Prostate gland (tissue), 2 donors: ENCODE results near the gene LRRC14B. TPM values are rescaled to one million over a fixed set of nuclear protein-coding genes. Genes with fewer than 3 reads are reported as not detected.

Source experiments
- DNase-seq: peaks from one replicate; pipeline ENCODE4 v3.0.0-alpha.2; 2019; ENCODE audit warnings: low spot score
- H3K27ac ChIP-seq, 2 donors: fragments of 200-600 bp; sonication (generic); 2 replicates each; pipeline ENCODE4 v1.5.1; 2017 to 2019
- H3K27me3 ChIP-seq: fragments of 200-600 bp; sonication (generic); replicated peaks from 2 replicates; pipeline ENCODE4 v1.5.1; 2019; ENCODE audit not compliant: insufficient read depth
- H3K36me3 ChIP-seq, 2 donors: fragments of 200-600 bp; sonication (generic); 1 replicate in 1 of 2; 2 replicates in 1 of 2; pipeline versions ENCODE4 v1.5.1 to v1.8.1; 2017 to 2019
- H3K4me1 ChIP-seq: fragments of 200-600 bp; sonication (generic); replicated peaks from 2 replicates; pipeline ENCODE4 v1.5.1; 2019
- H3K4me3 ChIP-seq, 2 donors: fragments of 200-600 bp; sonication (generic); 2 replicates each; pipeline ENCODE4 v1.5.1; 2017 to 2019
- H3K9me3 ChIP-seq: fragments of 200-600 bp; sonication (generic); 2 replicates; pipeline ENCODE4 v1.5.1; 2017
- POLR2A ChIP-seq: fragments of 450-650 bp; IDR thresholded peaks from one replicate; pipeline ENCODE4 v1.6.1; 2016; ENCODE audit warnings: antibody characterized with exemption, mild to moderate bottlenecking
- POLR2AphosphoS5 ChIP-seq: sonication (generic); formaldehyde crosslinking; IDR thresholded peaks from one replicate; pipeline ENCODE4 v1.6.1; 2017; ENCODE audit warnings: antibody characterized with exemption
- WGBS: methylation state at CpG from one replicate; pipeline ENCODE4 v1.1.5; 2018; 5-methylcytosine and 5-hydroxymethylcytosine counted together
- intact Hi-C: fragments of 100-400 bp; cut with DNase I; formaldehyde crosslinking; loops from one replicate; pipeline ENCODE4 v1.14.2; 2022
- total RNA-seq, 2 donors: library from RNA; depleted of rRNA; stranded (reverse); fragments of >200 nt; gene quantifications; one replicate each; pipeline ENCODE4 v1.1.0, GENCODE V29; 2016
- TF ChIP-seq, protein P1 (sequence below), 4 experiments: fragments of 200-600 bp in 2 of 4; fragments of 450-650 bp in 2 of 4; sonication (generic) in 2 of 4; IDR thresholded peaks; 1 replicate in 3 of 4; 2 replicates in 1 of 4; pipeline ENCODE4 v1.5.1; 2016 to 2019; ENCODE audit warnings: antibody characterized with exemption in 4 of 4, mild to moderate bottlenecking in 2 of 4, moderate library complexity in 2 of 4

LRRC14B gene
- total RNA-seq, 2 donors from 2014 or later, result 1.0 TPM; not detected in 1

DNA sequence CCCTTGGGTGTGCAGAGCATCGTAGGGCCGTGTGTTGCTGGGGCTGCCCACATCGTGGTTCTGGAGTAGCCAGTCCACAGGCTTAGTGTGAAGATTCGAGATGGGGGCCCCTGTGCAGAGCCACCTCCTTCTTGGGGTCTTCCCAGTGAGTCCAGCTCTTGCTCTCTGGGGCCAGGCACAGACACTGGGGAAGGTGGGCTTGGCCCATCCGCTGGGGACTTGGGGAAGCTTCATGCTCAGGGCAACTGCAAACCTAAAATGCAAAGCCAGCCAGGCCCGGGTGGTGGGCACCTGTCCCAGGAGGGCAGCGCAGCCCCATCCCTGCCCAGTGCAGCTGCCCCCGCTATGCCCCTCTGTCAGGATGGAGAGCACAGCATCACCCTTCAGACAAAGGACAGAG is 46.4 kb upstream of the LRRC14B start:
- Histone ChIP-seq H3K9me3 (no peaks in the 10 kb centered on the region), H3K4me3 (no peak overlapping the region), H3K27ac (no peak overlapping the region), H3K36me3 (no peaks in the 10 kb centered on the region), H3K27me3 (no peaks in the 10 kb centered on the region), H3K4me1 (no peaks in the 10 kb centered on the region)
- no peak for DNase-seq
- intact Hi-C loops, result no loop called here
- TF ChIP-seq POLR2AphosphoS5 (no peak), POLR2A (no peak)
- TF ChIP-seq, protein P1, sequence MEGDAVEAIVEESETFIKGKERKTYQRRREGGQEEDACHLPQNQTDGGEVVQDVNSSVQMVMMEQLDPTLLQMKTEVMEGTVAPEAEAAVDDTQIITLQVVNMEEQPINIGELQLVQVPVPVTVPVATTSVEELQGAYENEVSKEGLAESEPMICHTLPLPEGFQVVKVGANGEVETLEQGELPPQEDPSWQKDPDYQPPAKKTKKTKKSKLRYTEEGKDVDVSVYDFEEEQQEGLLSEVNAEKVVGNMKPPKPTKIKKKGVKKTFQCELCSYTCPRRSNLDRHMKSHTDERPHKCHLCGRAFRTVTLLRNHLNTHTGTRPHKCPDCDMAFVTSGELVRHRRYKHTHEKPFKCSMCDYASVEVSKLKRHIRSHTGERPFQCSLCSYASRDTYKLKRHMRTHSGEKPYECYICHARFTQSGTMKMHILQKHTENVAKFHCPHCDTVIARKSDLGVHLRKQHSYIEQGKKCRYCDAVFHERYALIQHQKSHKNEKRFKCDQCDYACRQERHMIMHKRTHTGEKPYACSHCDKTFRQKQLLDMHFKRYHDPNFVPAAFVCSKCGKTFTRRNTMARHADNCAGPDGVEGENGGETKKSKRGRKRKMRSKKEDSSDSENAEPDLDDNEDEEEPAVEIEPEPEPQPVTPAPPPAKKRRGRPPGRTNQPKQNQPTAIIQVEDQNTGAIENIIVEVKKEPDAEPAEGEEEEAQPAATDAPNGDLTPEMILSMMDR (IDR thresholded peaks at IDR 0.05), result no peak
- WGBS, result 91% methylated on average over 8 of the region's 8 CpGs

DNA sequence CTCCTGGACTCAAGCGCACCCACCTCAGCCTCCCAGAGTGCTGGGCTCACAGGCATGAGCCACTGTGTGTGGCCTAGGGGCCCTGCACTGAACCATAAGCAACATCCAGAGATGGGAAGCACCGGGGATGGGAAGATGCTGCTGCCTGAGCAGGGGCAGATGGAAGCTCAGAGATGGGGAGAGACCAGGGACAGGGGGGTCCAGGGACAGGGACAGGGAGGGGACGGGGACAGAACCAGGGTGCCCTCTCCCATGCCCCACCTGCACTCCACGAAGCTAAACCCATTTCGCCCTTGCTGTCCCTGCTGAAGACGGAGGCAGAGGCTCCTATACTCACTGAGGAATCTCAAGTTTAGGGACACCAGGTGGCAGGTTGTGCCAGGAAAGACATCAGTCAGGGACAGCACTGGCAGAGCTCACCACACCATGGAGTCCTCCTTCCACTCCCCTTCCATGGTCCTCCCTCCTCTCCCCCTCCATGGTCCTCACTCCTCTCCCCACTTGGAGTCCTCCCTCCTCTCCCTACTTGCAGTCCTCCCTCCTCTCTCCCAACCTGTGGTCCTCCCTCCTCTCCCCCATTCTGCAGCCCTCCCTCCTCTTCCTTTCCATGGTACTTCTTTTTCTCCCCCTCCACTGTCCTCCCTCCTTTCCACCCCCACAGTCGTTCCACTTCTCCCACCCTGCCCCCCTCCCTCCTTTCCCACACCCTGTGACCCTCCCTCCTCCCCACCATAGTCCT is 45.5 kb upstream of the LRRC14B start:
- intact Hi-C loops, result no loop called here
- no peaks in the 10 kb centered on the region for H3K4me1 ChIP-seq
- no peaks in the 10 kb centered on the region for H3K36me3 ChIP-seq
- no peaks in the 10 kb centered on the region for H3K9me3 ChIP-seq
- no peak overlapping the region for H3K27ac ChIP-seq
- H3K27me3 ChIP-seq, result no peaks in the 10 kb centered on the region
- no peak overlapping the region for H3K4me3 ChIP-seq
- TF ChIP-seq, protein P1 (IDR thresholded peaks at IDR 0.05), result no peak
- TF ChIP-seq POLR2AphosphoS5, result no peak
- no peak for TF ChIP-seq POLR2A
- WGBS, result 91% methylated on average over 7 of the region's 7 CpGs
- no peak for DNase-seq

DNA sequence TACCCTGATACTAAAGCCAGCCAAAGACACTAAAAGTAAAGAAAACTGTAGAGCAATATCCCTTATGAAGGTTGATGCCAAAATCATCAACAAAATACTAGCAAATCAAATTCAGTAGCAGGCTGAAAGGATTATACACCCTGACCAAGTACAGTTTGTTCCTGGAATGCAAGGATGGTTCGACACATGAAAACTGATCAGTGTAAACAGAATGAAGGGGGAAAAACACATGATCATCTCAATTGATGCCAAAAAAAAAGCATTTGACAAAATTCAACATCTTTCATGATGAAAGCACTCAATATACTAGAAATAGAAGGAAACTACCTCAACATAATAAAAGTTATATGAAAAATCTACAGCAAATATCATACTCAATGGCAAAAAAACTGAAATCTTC is 43.5 kb upstream of the LRRC14B start:
- Histone ChIP-seq H3K9me3 (no peaks in the 10 kb centered on the region), H3K27me3 (no peaks in the 10 kb centered on the region), H3K27ac (no peak overlapping the region), H3K4me1 (no peaks in the 10 kb centered on the region), H3K36me3 (no peaks in the 10 kb centered on the region), H3K4me3 (no peak overlapping the region)
- WGBS, result 66% methylated on average over 1 of the region's 1 CpG
- intact Hi-C loops, result no loop called here
- no peak for DNase-seq
- TF ChIP-seq POLR2AphosphoS5 (peak; percentile 21), POLR2A (no peak)
- TF ChIP-seq, protein P1 (IDR thresholded peaks at IDR 0.05), result no peak

DNA sequence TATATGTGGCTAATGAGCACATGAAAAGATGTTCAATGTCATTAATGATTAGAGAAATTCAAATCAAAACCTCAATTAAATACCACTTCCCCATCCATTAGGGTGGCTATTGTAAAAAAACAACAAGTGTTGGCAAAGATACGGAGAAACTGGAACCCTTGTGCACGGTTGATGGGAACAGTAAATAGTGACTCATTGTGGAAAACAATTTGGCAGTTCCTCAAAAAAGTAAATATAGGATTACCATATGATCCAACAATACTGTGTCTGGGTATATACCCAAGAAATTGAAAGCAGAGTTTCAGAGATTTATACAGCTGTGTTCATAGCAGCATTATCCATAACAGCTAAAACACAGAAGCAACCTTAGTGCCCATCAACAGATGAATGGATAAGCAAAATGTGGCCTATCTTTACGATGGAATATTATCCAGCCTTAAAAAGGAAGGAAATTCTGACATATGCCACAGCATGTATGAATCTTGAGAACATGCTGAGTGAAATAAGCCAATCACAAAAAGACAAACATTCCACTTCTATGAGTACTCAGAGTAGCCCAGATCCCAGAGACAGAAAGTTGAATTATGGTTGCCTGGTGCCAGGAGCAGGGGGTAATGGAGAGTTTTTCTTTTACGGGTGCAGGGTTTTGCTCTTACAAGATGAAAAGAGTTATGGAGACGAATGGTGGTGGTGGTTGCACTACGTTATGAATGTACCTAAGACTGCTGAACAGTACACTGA is 41.4 kb upstream of the LRRC14B start:
- 72% methylated on average over 6 of the region's 6 CpGs for WGBS
- TF ChIP-seq POLR2A (no peak), POLR2AphosphoS5 (peak; percentile 92)
- Histone ChIP-seq H3K36me3 (no peaks in the 10 kb centered on the region), H3K27me3 (no peaks in the 10 kb centered on the region), H3K4me1 (no peaks in the 10 kb centered on the region), H3K4me3 (no peak overlapping the region), H3K9me3 (no peaks in the 10 kb centered on the region), H3K27ac (peak overlapping the region; percentile 15 to 69)
- intact Hi-C loops, result no loop called here
- DNase-seq, result peak; percentile 33

DNA sequence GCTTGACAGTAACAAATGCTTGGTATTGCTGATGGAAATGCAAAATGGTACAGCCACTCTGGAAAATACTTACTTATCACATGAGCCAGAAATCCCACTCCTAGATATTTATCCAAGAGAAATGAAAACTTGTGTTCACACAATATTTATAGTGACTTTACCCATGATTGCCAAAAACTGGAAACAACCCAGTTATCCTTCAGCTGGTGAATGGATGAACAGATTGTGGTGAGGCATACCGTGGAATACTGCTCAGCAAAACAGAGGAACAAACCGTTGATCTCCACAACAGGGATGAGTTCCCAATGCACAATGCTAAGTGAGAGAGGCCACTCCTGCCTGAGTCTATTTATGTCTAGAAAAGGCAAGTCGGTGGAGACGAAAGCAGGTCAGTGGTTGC is 40.5 kb upstream of the LRRC14B start:
- Histone ChIP-seq H3K36me3 (no peaks in the 10 kb centered on the region), H3K4me3 (no peak overlapping the region), H3K27ac (peak overlapping the region in 1 of 2 donors; percentile 69), H3K4me1 (no peaks in the 10 kb centered on the region), H3K27me3 (no peaks in the 10 kb centered on the region), H3K9me3 (no peaks in the 10 kb centered on the region)
- WGBS, result 88% methylated on average over 4 of the region's 4 CpGs
- TF ChIP-seq POLR2AphosphoS5 (no peak), POLR2A (no peak)
- TF ChIP-seq, protein P1 (IDR thresholded peaks at IDR 0.05), result no peak
- DNase-seq, result peak; percentile 2
- intact Hi-C loops, result no loop called here
